OCI-LY3 (cell line): ENCODE measurements around the gene TNKS1BP1.
A peak's percentile ranks its signal among the peaks of the same experiment; 100 is the strongest.

Experiments
- H2AFZ ChIP-seq: fragments of 200-600, 300-600 bp; shearing (Covaris generic); 2 replicates; pipeline ENCODE4 v1.6.0; 2014; ENCODE audit warnings: antibody characterized with exemption, low read depth, low read length
- H3K27ac ChIP-seq: fragments of 200-600, 300-600 bp; sonication (generic); 2 replicates; pipeline ENCODE4 v1.5.1; 2014; ENCODE audit warnings: mild to moderate bottlenecking, low read length, moderate library complexity, mixed read lengths
- H3K27me3 ChIP-seq: fragments of 200-600, 300-600 bp; sonication (generic); 2 replicates; pipeline ENCODE4 v1.6.1; 2014; ENCODE audit warnings: low read depth, low read length, mixed read lengths
- H3K36me3 ChIP-seq: fragments of 200-600, 300-600 bp; sonication (generic); replicated peaks from 2 replicates; pipeline ENCODE3; 2014; ENCODE audit warnings: low read depth, low read length, mixed read lengths
- H3K4me1 ChIP-seq: fragments of 300-600, 200-600 bp; sonication (generic); 2 replicates; pipeline ENCODE4 v1.6.1; 2014; ENCODE audit warnings: low read length, mixed read lengths
- H3K4me2 ChIP-seq: fragments of 200-600, 300-600 bp; sonication (generic); 2 replicates; pipeline ENCODE4 v1.6.1; 2014; ENCODE audit warnings: low read length, mixed read lengths
- H3K4me3 ChIP-seq: fragments of 300-600, 200-600 bp; sonication (generic); 2 replicates; pipeline ENCODE4 v1.5.1; 2014; ENCODE audit warnings: antibody characterized with exemption, mild to moderate bottlenecking, low read length, moderate library complexity
- H3K79me2 ChIP-seq: fragments of 300-600, 200-600 bp; shearing (Covaris generic); 2 replicates; pipeline ENCODE4 v1.6.1; 2014; ENCODE audit warnings: mild to moderate bottlenecking, low read length, mixed read lengths
- H3K9ac ChIP-seq: fragments of 300-600, 200-600 bp; shearing (Covaris generic); 2 replicates; pipeline ENCODE4 v1.6.0; 2014; ENCODE audit warnings: mild to moderate bottlenecking, low read length, moderate library complexity
- H3K9me3 ChIP-seq: fragments of 200-600, 300-600 bp; shearing (Covaris generic); 2 replicates; pipeline ENCODE4 v1.6.1; 2014; ENCODE audit warnings: low read length, mixed read lengths; ENCODE audit not compliant: insufficient read depth
- H4K20me1 ChIP-seq: fragments of 200-600, 300-600 bp; sonication (generic); 2 replicates; pipeline ENCODE4 v1.6.1; 2016; ENCODE audit warnings: low read length, mixed read lengths; ENCODE audit not compliant: insufficient read depth
- EZH2phosphoT487 ChIP-seq: fragments of 200-600 bp; shearing (Covaris generic); IDR thresholded peaks from 2 replicates; pipeline ENCODE4 v1.6.1; 2018; ENCODE audit warnings: antibody characterized with exemption, mixed run types, low read depth
- TF ChIP-seq, protein P1 (sequence below): fragments of 200-600, 300-600 bp; sonication (generic); IDR thresholded peaks from 2 replicates; pipeline ENCODE4 v1.5.1; 2014; ENCODE audit warnings: antibody characterized with exemption, low read length, low read depth

Gene TNKS1BP1

DNA sequence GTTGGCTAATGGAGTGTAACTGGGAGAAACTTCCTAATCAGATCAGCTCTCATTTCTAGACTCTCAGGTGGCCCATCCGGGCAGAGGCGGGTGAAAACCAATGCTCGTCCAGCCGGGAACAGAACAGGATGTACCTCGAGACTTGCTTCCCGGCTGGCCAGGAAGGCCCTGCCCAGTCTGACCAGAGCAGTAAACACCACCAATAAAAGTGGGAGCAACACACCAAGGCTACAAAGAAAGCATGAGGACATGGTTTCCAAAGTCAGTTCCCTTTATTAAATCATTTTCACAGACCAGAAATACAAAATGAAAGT is 940 bp upstream of the TNKS1BP1 start:
- peak overlapping the region; percentile 81 for H3K9ac ChIP-seq
- peaks cover 48% of the 10 kb centered on the region for H3K4me1 ChIP-seq
- peaks cover 51% of the 10 kb centered on the region for H3K36me3 ChIP-seq
- H3K27ac ChIP-seq = peak overlapping the region; percentile 86
- H3K79me2 ChIP-seq = peaks cover 12% of the 10 kb centered on the region; the same call in 1 of the 2 replicates
- H4K20me1 ChIP-seq = no peaks in the 10 kb centered on the region
- H2AFZ ChIP-seq = no peak overlapping the region; the same call in 1 of the 2 replicates
- H3K9me3 ChIP-seq = no peaks in the 10 kb centered on the region
- H3K27me3 ChIP-seq = no peaks in the 10 kb centered on the region
- H3K4me3 ChIP-seq = peak overlapping the region; percentile 81
- H3K4me2 ChIP-seq = peak overlapping the region; percentile 85
- TF ChIP-seq EZH2phosphoT487 = no peak
- TF ChIP-seq, protein P1, sequence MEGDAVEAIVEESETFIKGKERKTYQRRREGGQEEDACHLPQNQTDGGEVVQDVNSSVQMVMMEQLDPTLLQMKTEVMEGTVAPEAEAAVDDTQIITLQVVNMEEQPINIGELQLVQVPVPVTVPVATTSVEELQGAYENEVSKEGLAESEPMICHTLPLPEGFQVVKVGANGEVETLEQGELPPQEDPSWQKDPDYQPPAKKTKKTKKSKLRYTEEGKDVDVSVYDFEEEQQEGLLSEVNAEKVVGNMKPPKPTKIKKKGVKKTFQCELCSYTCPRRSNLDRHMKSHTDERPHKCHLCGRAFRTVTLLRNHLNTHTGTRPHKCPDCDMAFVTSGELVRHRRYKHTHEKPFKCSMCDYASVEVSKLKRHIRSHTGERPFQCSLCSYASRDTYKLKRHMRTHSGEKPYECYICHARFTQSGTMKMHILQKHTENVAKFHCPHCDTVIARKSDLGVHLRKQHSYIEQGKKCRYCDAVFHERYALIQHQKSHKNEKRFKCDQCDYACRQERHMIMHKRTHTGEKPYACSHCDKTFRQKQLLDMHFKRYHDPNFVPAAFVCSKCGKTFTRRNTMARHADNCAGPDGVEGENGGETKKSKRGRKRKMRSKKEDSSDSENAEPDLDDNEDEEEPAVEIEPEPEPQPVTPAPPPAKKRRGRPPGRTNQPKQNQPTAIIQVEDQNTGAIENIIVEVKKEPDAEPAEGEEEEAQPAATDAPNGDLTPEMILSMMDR = no peak

DNA sequence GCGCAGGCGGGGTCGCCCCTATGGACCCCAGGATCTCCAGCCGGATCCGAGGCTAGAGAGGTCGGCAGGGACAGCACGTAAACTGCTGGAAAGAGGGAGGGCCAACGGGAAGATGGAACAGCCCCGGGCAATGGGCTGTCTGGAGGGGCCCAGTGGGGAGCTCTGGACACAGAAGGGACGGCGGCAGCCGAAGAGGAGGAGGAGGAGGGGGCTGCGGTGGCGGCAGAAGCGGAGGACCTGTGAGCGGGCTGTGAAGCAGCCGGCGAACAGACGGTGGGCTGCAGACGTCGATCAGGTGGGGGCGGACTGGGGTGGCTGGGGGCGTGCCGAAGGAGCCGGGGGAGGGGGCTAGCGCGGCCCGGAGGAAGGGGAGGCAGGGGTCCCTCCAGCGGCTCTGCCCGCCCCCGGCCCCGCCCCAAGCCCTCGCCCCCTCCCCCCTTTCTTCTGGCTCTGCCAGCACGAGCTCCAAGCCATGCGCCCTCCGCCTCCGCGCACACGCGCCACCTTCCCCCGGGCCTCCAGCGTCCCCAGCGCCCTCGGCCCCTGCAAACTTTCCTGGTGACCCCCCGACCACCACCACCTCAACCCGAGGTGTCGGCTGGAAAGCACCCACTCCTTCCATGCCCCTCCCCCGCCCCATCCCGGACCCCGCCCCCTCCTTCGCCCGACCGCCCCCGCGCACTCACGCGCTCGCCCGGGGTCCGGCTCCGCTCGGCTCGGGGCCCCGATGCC is 432 bp downstream of the TNKS1BP1 start:
- Histone ChIP-seq H3K36me3 (peaks cover 38% of the 10 kb centered on the region), H3K4me2 (peak overlapping the region; percentile 85)

DNA sequence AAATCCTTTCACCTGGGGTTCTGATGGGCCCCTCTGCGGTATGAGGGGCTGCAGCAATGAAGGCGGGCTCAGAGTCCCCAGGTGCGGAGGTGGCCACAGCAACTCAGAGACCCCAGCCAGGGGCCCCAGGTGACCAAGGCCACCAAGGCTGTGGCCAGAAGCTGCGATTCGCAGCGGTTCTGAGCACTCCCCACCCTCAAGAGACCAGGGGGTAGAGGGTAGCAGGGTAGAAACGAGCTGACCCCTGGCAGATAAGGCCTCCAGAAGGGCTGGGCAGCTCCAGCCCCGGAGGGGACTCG is 948 bp downstream of the TNKS1BP1 start:
- Histone ChIP-seq H2AFZ (no peak overlapping the region), H3K4me3 (peak overlapping the region; percentile 81), H3K36me3 (peaks cover 33% of the 10 kb centered on the region), H3K9me3 (no peaks in the 10 kb centered on the region), H3K9ac (no peak overlapping the region), H4K20me1 (no peaks in the 10 kb centered on the region), H3K4me1 (peaks cover 40% of the 10 kb centered on the region), H3K79me2 (peaks cover 5% of the 10 kb centered on the region; the same call in 1 of the 2 replicates), H3K27me3 (no peaks in the 10 kb centered on the region), H3K4me2 (peak overlapping the region; percentile 85), H3K27ac (no peak overlapping the region)
- TF ChIP-seq, protein P1 = no peak
- no peak for TF ChIP-seq EZH2phosphoT487

More for the DNA sequence above, 432 bp downstream of the TNKS1BP1 start:
- H4K20me1 ChIP-seq = no peaks in the 10 kb centered on the region
- peak overlapping the region; percentile 81 for H3K9ac ChIP-seq
- H3K4me1 ChIP-seq = peaks cover 40% of the 10 kb centered on the region
- no peak overlapping the region for H2AFZ ChIP-seq
- no peaks in the 10 kb centered on the region for H3K27me3 ChIP-seq
- TF ChIP-seq, protein P1 = no peak
- TF ChIP-seq EZH2phosphoT487 = no peak
- peaks cover 5% of the 10 kb centered on the region; the same call in 1 of the 2 replicates for H3K79me2 ChIP-seq
- peak overlapping the region; percentile 86 for H3K27ac ChIP-seq
- peak overlapping the region; percentile 81 for H3K4me3 ChIP-seq
- no peaks in the 10 kb centered on the region for H3K9me3 ChIP-seq

DNA sequence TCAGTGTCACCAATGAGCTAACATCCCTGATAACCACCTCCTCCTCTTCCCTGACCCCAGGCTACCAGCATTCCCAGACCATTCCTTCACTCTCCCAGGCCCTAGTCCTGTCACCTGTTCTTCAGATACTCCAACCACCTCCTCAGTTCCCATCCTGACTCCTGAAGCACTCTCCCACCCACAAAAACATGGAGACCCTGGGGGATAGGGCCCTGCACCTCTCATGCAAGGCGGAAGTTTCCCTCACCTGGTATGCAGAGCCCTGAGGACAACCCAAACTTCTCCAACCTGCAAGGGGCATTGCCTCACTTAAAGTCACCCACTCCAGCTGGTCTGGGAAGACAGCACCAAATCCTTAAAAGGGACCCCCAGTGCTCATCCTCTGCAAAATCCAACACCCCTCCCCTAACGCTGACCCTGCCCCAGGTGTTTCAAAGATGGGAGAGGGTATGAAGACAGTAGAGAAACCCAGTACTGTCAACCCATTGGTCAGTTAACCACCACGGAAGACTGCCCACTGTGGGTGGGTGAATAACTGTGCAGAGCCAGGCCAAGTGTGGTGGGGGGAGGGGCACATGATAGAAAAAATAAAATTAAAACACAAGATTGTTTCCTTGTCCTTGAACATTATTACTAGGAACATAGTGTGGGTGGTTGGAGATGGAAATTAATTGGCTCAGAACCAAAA is 1.4 kb downstream of the TNKS1BP1 start:
- no peaks in the 10 kb centered on the region for H3K9me3 ChIP-seq
- no peaks in the 10 kb centered on the region for H4K20me1 ChIP-seq
- no peak overlapping the region for H3K9ac ChIP-seq
- H3K79me2 ChIP-seq = 0 out of 2 replicates have a peak, but pooled peaks cover 5% of the 10 kb centered on the region
- TF ChIP-seq, protein P1 = no peak
- no peak for TF ChIP-seq EZH2phosphoT487
- H3K4me1 ChIP-seq = peaks cover 40% of the 10 kb centered on the region
- H2AFZ ChIP-seq = no peak overlapping the region
- H3K36me3 ChIP-seq = peaks cover 28% of the 10 kb centered on the region
- H3K4me2 ChIP-seq = no peak overlapping the region
- H3K4me3 ChIP-seq = no peak overlapping the region
- no peaks in the 10 kb centered on the region for H3K27me3 ChIP-seq
- no peak overlapping the region for H3K27ac ChIP-seq
